Liver (tissue), 3 donors: ENCODE measurements around the gene DPP9.

Source experiments
- EGR1 ChIP-seq, 2 donors: IDR thresholded peaks; 2 replicates each; pipeline ENCODE4 v1.6.1; 2016 to 2018; ENCODE audit warnings: antibody characterized with exemption in 2 of 2, low read depth in 2 of 2
- HNF4G ChIP-seq: IDR thresholded peaks from 2 replicates; pipeline ENCODE4 v1.6.1; 2016; ENCODE audit warnings: antibody characterized with exemption
- RAD21 ChIP-seq, 2 donors: IDR thresholded peaks; 2 replicates each; pipeline ENCODE4 v1.6.1; 2016; ENCODE audit warnings: antibody characterized with exemption in 2 of 2, mild to moderate bottlenecking in 2 of 2
- TF ChIP-seq, protein P1 (sequence below): IDR thresholded peaks from 2 replicates; pipeline ENCODE4 v1.6.1; 2016; ENCODE audit warnings: antibody characterized with exemption
- TF ChIP-seq, protein P2 (sequence below): IDR thresholded peaks from 2 replicates; pipeline ENCODE4 v1.6.1; 2016; ENCODE audit warnings: antibody characterized with exemption
- TF ChIP-seq, protein P3 (sequence below): fragments of 150-350 bp; IDR thresholded peaks from 2 replicates; pipeline ENCODE4 v1.5.1; 2017; ENCODE audit warnings: improper control_type of control experiment, low read depth, low read length; ENCODE audit not compliant: missing input control
- TF ChIP-seq, protein P4 (sequence below): IDR thresholded peaks from 2 replicates; pipeline ENCODE4 v1.6.1; 2016; ENCODE audit warnings: antibody characterized with exemption
- TF ChIP-seq, protein P5 (sequence below): IDR thresholded peaks from 2 replicates; pipeline ENCODE4 v1.6.1; 2016; ENCODE audit warnings: antibody characterized with exemption, mild to moderate bottlenecking
- donor health status: healthy.
- donor health status: healthy.

DNA sequence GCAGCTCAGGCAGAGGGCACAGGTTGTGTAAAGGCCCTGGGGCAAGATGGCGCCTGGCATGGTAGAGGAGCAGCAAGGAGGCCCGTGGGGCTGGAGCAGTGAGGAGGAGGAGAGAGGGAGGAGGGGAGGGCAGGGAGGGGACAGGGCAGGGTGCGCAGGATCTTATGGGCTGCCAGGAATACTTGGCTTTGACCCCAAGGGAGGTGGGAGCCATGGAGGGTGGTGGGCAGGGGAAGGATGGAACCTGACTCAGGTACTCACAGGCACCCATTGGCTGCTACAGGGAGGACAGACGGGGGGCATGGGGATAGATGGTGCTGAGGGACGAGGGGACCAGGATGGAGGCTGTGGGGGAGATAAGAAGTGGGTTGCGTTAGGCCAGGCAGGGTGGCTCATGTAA, 81.0 kb downstream of the DPP9 start:
- TF ChIP-seq, protein P1, sequence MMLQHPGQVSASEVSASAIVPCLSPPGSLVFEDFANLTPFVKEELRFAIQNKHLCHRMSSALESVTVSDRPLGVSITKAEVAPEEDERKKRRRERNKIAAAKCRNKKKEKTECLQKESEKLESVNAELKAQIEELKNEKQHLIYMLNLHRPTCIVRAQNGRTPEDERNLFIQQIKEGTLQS = no peak
- TF ChIP-seq, protein P2, sequence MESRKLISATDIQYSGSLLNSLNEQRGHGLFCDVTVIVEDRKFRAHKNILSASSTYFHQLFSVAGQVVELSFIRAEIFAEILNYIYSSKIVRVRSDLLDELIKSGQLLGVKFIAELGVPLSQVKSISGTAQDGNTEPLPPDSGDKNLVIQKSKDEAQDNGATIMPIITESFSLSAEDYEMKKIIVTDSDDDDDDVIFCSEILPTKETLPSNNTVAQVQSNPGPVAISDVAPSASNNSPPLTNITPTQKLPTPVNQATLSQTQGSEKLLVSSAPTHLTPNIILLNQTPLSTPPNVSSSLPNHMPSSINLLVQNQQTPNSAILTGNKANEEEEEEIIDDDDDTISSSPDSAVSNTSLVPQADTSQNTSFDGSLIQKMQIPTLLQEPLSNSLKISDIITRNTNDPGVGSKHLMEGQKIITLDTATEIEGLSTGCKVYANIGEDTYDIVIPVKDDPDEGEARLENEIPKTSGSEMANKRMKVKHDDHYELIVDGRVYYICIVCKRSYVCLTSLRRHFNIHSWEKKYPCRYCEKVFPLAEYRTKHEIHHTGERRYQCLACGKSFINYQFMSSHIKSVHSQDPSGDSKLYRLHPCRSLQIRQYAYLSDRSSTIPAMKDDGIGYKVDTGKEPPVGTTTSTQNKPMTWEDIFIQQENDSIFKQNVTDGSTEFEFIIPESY = no peak
- TF ChIP-seq, protein P3, sequence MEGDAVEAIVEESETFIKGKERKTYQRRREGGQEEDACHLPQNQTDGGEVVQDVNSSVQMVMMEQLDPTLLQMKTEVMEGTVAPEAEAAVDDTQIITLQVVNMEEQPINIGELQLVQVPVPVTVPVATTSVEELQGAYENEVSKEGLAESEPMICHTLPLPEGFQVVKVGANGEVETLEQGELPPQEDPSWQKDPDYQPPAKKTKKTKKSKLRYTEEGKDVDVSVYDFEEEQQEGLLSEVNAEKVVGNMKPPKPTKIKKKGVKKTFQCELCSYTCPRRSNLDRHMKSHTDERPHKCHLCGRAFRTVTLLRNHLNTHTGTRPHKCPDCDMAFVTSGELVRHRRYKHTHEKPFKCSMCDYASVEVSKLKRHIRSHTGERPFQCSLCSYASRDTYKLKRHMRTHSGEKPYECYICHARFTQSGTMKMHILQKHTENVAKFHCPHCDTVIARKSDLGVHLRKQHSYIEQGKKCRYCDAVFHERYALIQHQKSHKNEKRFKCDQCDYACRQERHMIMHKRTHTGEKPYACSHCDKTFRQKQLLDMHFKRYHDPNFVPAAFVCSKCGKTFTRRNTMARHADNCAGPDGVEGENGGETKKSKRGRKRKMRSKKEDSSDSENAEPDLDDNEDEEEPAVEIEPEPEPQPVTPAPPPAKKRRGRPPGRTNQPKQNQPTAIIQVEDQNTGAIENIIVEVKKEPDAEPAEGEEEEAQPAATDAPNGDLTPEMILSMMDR = no peak
- TF ChIP-seq, protein P4, sequence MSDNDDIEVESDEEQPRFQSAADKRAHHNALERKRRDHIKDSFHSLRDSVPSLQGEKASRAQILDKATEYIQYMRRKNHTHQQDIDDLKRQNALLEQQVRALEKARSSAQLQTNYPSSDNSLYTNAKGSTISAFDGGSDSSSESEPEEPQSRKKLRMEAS = no peak
- TF ChIP-seq, protein P5, sequence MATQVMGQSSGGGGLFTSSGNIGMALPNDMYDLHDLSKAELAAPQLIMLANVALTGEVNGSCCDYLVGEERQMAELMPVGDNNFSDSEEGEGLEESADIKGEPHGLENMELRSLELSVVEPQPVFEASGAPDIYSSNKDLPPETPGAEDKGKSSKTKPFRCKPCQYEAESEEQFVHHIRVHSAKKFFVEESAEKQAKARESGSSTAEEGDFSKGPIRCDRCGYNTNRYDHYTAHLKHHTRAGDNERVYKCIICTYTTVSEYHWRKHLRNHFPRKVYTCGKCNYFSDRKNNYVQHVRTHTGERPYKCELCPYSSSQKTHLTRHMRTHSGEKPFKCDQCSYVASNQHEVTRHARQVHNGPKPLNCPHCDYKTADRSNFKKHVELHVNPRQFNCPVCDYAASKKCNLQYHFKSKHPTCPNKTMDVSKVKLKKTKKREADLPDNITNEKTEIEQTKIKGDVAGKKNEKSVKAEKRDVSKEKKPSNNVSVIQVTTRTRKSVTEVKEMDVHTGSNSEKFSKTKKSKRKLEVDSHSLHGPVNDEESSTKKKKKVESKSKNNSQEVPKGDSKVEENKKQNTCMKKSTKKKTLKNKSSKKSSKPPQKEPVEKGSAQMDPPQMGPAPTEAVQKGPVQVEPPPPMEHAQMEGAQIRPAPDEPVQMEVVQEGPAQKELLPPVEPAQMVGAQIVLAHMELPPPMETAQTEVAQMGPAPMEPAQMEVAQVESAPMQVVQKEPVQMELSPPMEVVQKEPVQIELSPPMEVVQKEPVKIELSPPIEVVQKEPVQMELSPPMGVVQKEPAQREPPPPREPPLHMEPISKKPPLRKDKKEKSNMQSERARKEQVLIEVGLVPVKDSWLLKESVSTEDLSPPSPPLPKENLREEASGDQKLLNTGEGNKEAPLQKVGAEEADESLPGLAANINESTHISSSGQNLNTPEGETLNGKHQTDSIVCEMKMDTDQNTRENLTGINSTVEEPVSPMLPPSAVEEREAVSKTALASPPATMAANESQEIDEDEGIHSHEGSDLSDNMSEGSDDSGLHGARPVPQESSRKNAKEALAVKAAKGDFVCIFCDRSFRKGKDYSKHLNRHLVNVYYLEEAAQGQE = no peak
- TF ChIP-seq HNF4G (no peak), EGR1 (IDR thresholded peaks at IDR 0.05; ENCODE audit: low read depth in 2 of 2) (no peak), RAD21 (IDR thresholded peaks at IDR 0.05) (no peak)
